OCI-LY7 (cell line): ENCODE results near the gene SNX9. TPM values are rescaled to one million over a fixed set of nuclear protein-coding genes. Genes with fewer than 3 reads are reported as not detected.

Experiments used
- BruUV-seq: library from RNA; stranded (reverse); fragments of 400-500 nt; replicated peaks from 2 replicates; lab custom pipeline; 2021; lab: Mats Ljungman, UMichigan
- CTCF ChIA-PET: fragments of 300-600 bp; sonication (Branson Sonifier 250); formaldehyde crosslinking; loops from one replicate; lab custom pipeline; 2022; ENCODE audit warnings: antibody characterized with exemption; ENCODE audit not compliant: unreplicated experiment; lab: Charles Lee
- POLR2A ChIA-PET: fragments of 300-600 bp; sonication (Branson Sonifier 250); formaldehyde crosslinking; loops from one replicate; lab custom pipeline; 2022; ENCODE audit warnings: antibody characterized with exemption; lab: Charles Lee
- DNase-seq: peaks from one replicate; pipeline ENCODE4 v3.0.0-alpha.2; 2015; ENCODE audit warnings: low spot score
- H2AFZ ChIP-seq: fragments of 200-600 bp; sonication (generic), shearing (Covaris generic); 2 replicates; pipeline ENCODE4 v1.6.1; 2014; ENCODE audit warnings: mild to moderate bottlenecking, antibody characterized with exemption, low read length, moderate library complexity
- H3K27ac ChIP-seq: fragments of 200-600 bp; sonication (generic); 2 replicates; pipeline ENCODE4 v1.5.1; 2014; ENCODE audit warnings: mixed run types, low read depth, mild to moderate bottlenecking, moderate library complexity, low read length, inconsistent platforms; ENCODE audit not compliant: poor library complexity, severe bottlenecking
- H3K36me3 ChIP-seq: fragments of 200-600 bp; sonication (generic); 2 replicates; pipeline ENCODE4 v1.6.1; 2014; ENCODE audit warnings: mild to moderate bottlenecking, antibody characterized with exemption, low read length, moderate library complexity, mixed read lengths; ENCODE audit not compliant: insufficient read depth
- H3K4me1 ChIP-seq: fragments of 200-600 bp; sonication (generic); 2 replicates; pipeline ENCODE4 v1.5.1; 2014; ENCODE audit warnings: mild to moderate bottlenecking, low read length; ENCODE audit not compliant: insufficient read depth, poor library complexity, severe bottlenecking
- H3K4me2 ChIP-seq: fragments of 200-600 bp; sonication (generic); 2 replicates; pipeline ENCODE4 v1.6.1; 2014; ENCODE audit warnings: mild to moderate bottlenecking, low read length
- H3K4me3 ChIP-seq: fragments of 200-600 bp; sonication (generic); 2 replicates; pipeline ENCODE4 v1.5.1; 2014; ENCODE audit warnings: mild to moderate bottlenecking, low read depth, low read length; ENCODE audit not compliant: poor library complexity, severe bottlenecking
- H3K79me2 ChIP-seq: fragments of 200-600 bp; sonication (generic); 2 replicates; pipeline ENCODE4 v1.6.1; 2016; ENCODE audit warnings: low read depth, mild to moderate bottlenecking, low read length, moderate library complexity, mixed read lengths; ENCODE audit not compliant: insufficient read depth
- H3K9me2 ChIP-seq: fragments of 200-600 bp; sonication (generic); 2 replicates; pipeline ENCODE4 v1.6.1; 2016; ENCODE audit warnings: mild to moderate bottlenecking, low read length, mixed read lengths; ENCODE audit not compliant: insufficient read depth
- H3K9me3 ChIP-seq: fragments of 200-600 bp; sonication (generic); 2 replicates; pipeline ENCODE4 v1.6.1; 2014; ENCODE audit warnings: mild to moderate bottlenecking, mixed run types, low read length, mixed read lengths
- H4K20me1 ChIP-seq: fragments of 200-600 bp; sonication (generic); 2 replicates; pipeline ENCODE4 v1.6.1; 2014; ENCODE audit warnings: mild to moderate bottlenecking, antibody characterized with exemption, low read length, moderate library complexity, mixed read lengths; ENCODE audit not compliant: insufficient read depth
- CTCF ChIP-seq: fragments of 200-600 bp; sonication (generic); conservative IDR thresholded peaks from 2 replicates; pipeline ENCODE4 v1.5.1; 2014; ENCODE audit warnings: mild to moderate bottlenecking, antibody characterized with exemption, low read length, moderate library complexity, mixed read lengths
- EZH2phosphoT487 ChIP-seq: fragments of 200-600 bp; sonication (generic); IDR thresholded peaks from 2 replicates; pipeline ENCODE4 v1.6.1; 2018; ENCODE audit warnings: low read depth, borderline replicate concordance, mild to moderate bottlenecking, mixed run types, antibody characterized with exemption, low read length, moderate library complexity, mixed read lengths
- intact Hi-C: fragments of 100-400 bp; cut with micrococcal nuclease; formaldehyde crosslinking; loops from one replicate; pipeline ENCODE4 v1.10.0; 2022; ENCODE audit not compliant: unreplicated experiment
- total RNA-seq, 2 experiments: library from RNA; depleted of rRNA in 1 of 2; stranded (reverse); fragments of >200 nt in 1 of 2; shearing (Covaris generic) in 1 of 2; gene quantifications; 2 replicates each; pipeline ENCODE4 v1.2.3, GENCODE V29; 2014 to 2022

Gene SNX9
- total RNA-seq, 2 experiments from 2014 or later, result not detected

- no peak overlapping the region for H3K4me3 ChIP-seq
- intact Hi-C loops, result no loop called here
- H3K9me3 ChIP-seq, result no peaks in the 10 kb centered on the region
- H3K27ac ChIP-seq, result no peak overlapping the region
- TF ChIP-seq EZH2phosphoT487 (no peak), CTCF (no peak)
- no peak for DNase-seq
- ChIA-PET POLR2A (interaction anchor here (0.6 kb wide), 1 partner anchor 892 kb away, joined by 4 read pairs; no protein-coding TSS in a partner anchor), CTCF (no interaction called here)
- no peaks in the 10 kb centered on the region for H3K9me2 ChIP-seq
- no TSS peak for BruUV-seq
- H3K36me3 ChIP-seq, result no peaks in the 10 kb centered on the region
- no peaks in the 10 kb centered on the region for H3K4me1 ChIP-seq
- H3K79me2 ChIP-seq, result no peaks in the 10 kb centered on the region
- no peak overlapping the region for H2AFZ ChIP-seq
- no peaks in the 10 kb centered on the region for H4K20me1 ChIP-seq
- H3K4me2 ChIP-seq, result no peak overlapping the region
These were observed 139.7 kb downstream of the SNX9 start for GRCh38 chr6:157962601-157963302.

GRCh38 chr6:157964100-157964499 lies 141.1 kb downstream of the SNX9 start:
- Histone ChIP-seq H3K4me3 (no peak overlapping the region), H3K4me1 (no peaks in the 10 kb centered on the region), H3K27ac (no peak overlapping the region), H3K79me2 (no peaks in the 10 kb centered on the region), H4K20me1 (no peaks in the 10 kb centered on the region), H3K9me3 (no peaks in the 10 kb centered on the region), H3K9me2 (no peaks in the 10 kb centered on the region), H3K36me3 (no peaks in the 10 kb centered on the region), H3K4me2 (no peak overlapping the region), H2AFZ (no peak overlapping the region)
- intact Hi-C loops, result no loop called here
- TF ChIP-seq CTCF (no peak), EZH2phosphoT487 (no peak)
- no TSS peak for BruUV-seq
- ChIA-PET POLR2A (no interaction called here), CTCF (no interaction called here)
- no peak for DNase-seq

DNA sequence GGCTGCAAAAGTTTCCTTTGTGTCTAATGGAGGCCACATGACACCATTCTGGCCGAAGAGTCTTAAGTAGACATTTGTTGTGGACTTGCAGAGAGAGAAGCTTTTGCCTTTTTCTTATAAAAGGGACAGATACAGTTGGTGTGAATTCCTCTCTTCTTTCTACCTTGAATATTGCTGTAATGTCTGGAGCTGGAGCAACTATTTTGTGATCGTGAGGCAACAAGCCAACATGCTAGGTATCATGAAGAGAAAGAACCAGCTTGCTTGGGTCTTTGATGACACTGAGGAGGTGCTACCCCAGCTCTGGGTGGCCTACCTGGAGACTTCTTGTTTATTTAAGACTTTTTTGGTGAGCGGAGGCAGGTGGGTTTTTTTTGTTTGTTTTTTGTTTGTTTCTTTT lies 142.3 kb downstream of the SNX9 start:
- intact Hi-C loops, result no loop called here
- CTCF ChIA-PET, result no interaction called here

More for the DNA sequence above, 142.3 kb downstream of the SNX9 start:
- no peaks in the 10 kb centered on the region for H3K4me1 ChIP-seq
- H3K9me3 ChIP-seq, result no peaks in the 10 kb centered on the region
- POLR2A ChIA-PET, result interaction anchor here (0.5 kb wide), 1 partner anchor 360 kb away, joined by 3 read pairs; no protein-coding TSS in a partner anchor
- no peaks in the 10 kb centered on the region for H3K36me3 ChIP-seq
- no peak overlapping the region for H3K4me2 ChIP-seq
- TF ChIP-seq CTCF (no peak), EZH2phosphoT487 (no peak)
- no peak overlapping the region for H2AFZ ChIP-seq
- H3K79me2 ChIP-seq, result no peaks in the 10 kb centered on the region
- no peaks in the 10 kb centered on the region for H3K9me2 ChIP-seq
- no TSS peak for BruUV-seq
- H3K4me3 ChIP-seq, result no peak overlapping the region
- no peaks in the 10 kb centered on the region for H4K20me1 ChIP-seq
- no peak for DNase-seq
- no peak overlapping the region for H3K27ac ChIP-seq
